ENCODE measurements around the gene SLC16A9.
A peak's percentile ranks its signal among the peaks of the same experiment; 100 is the strongest.

SLC16A9 gene

DNA sequence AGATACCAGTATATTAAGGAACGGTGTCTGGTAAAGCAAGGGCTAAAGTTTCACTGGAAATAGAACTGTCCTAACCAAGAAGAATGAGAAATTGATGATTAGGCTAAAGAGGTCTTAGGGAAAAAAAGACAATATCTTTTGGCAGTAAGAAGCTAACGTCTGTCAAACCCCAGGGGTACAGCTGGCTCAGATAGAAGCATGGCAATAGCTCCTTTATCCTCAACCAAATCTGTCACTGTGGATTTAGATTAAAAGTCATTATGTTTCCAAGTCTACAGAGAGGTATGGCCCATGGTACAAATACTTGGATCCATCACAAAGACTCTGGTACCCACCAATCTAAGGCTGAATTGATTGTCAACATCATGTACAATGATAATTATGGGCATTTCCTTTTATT lies 8.6 kb upstream of the SLC16A9 start:
- no peak for DNase-seq

DNA sequence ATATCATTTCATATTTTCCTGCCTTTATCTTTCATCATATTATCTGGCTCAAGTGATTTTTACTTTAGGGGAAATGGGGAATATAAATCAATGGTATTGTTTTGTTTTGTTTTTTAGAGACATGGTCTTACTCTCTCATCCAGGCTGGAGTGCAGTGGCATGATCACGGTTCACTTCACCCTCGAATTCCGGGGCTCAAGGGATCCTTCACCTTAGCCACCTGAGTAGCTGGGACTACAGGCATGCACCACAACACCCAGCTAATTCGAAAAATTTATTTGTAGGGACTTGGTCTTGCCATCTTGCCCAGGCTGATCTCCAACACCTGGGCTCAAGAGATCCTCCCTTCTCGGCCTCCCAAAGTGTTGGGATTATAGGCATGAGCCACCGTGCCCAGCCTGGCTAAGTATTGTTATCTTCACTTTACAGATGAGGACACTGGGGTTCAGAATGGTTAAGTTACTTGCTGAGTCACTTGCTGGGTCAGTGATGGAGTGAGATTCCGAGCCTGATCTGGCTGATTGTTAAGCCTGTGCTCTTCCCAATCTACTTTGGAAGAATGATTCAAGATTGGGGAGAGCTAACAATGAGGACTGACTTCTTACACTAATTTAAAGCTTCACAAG lies 3.7 kb upstream of the SLC16A9 start:
- no peak for DNase-seq

DNA sequence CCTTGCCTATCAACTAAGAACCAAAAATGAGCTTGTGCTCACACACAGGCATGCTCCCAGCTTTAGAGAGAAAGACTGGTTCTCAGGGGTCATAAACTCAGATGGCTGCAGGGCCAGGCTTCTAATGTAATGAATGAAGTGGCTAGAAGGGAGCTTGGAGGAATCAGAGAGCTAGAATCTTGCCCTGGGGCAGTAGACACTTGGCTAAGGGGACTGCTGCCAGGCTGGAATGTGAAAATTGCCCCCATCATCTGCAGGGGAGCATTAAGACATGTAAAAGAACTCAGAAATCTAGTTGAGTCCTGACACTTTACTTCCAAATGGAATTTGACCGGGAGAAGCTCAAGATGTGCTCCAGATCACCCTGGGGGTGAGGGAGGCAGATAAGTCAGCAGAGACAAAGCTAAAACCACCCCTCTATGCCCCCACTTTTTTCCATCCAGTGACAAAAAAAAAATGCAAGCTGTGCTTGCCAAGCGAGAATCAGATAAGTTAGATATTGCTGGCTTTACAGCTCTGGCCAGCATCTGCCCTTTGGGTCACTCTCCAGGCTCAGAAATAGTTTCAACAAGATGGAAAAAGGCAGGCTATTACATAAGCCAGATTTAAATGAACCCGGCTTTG lies 2.3 kb upstream of the SLC16A9 start:
- no peak for DNase-seq

DNA sequence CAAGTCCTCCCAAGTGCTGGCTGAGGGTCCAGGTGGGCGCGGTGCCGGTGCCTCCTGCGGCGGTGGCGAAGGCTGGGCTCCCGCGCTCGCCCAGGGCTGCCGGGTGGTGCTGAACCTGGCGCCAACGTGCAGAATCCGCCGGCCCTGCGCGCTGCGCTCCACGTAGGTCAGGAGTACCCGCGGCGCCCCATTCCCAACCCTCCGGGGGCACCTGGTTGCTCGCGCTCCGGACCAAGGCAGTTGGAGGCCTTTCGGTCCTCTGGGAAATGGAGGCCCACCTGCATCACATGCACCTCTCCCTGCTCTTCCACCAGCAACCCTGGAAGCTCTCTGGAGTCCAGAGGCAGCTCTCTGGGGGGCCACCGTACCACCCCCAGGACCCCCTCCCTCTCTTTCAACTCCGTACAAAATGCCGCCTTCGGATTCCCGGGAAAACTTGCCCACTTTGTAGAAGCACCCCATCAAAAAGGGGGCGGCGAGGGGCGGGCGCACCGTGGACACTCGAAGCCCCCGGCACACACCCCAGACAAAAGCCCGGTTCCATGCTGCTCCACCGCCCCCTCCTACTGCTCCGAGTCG lies 745 bp downstream of the SLC16A9 start:
- DNase-seq = peak; percentile 10

DNA sequence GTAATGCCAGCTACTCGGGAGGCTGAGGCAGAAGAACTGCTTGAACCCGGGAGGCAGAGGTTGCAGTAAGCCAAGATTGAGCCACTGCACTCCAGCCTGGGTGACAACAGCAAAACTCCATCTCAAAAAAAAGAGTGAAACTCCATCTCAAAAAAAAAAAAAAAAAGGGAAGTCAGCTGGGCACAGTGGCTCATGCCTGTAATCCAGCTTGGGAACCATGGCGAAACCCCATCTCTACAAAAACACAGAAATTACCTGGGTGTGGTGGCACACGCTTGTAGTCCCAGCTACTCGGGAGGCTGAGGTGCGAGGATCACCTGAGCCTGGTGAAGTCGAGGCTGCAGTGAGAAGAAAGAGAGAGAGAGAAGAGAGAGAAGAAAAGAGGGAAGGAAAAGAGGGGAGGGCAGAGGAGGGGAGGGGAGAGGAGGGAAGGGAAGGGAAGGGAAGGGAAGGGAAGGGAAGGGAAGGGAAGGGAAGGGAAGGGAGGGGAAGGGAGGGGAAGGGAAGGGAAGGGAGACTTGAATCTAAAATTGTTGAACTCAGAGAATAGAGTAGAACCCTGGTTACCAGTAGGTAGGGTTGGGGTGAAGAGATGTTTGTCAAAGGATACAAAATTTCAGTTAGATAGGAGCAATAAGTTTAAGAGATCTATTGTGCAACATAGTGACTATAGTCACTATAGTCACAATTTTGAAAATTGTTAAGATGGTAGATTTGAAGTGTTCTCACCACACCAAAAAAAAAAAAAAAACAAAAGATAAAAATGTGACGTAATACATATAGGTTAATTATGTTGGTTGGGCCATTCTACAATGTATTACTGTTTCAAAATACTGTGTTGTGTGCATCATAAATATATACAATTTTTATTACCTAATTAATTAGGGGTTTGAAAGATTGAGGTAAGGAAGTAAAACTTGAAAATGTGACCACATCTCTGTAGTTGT lies 2.5 kb downstream of the SLC16A9 start:
- DNase-seq = no peak

DNA sequence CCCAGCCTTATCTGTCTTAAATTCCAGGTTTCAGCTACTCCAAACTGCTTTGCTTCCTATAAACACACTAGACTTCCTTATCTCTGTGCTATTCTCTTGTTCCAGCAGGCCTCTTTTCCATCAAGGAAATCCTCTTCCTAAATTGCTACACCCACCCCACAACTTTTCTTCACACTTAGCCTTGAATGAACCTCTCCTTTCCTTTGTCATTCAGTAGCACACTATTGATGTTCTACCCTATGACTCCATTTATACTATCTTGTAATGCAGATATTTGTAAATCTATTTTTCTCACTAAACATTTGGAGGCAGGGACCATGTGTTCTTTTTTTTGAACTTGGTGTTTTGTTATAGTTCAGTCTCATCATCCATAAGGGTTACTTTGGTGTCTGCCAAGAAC lies 3.7 kb downstream of the SLC16A9 start:
- DNase-seq = no peak

DNA sequence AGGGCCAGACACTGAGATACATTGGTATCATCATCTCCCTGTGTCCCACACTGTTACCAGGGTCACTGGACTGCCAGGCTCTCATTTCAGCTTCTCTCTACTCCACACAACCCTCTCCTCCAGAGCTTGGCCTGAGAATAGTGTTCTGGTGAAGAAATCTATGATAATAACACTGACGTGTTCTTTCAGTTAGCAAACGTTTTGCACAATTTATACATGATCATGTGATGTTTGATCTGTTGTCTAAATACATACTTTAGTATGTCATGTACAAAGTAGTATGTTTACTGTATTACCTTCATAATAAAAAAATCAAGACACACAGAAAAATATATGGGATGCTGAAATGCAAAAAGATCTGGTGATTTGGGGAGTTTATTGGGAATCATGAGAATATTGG lies 5.0 kb downstream of the SLC16A9 start:
- DNase-seq = no peak

DNA sequence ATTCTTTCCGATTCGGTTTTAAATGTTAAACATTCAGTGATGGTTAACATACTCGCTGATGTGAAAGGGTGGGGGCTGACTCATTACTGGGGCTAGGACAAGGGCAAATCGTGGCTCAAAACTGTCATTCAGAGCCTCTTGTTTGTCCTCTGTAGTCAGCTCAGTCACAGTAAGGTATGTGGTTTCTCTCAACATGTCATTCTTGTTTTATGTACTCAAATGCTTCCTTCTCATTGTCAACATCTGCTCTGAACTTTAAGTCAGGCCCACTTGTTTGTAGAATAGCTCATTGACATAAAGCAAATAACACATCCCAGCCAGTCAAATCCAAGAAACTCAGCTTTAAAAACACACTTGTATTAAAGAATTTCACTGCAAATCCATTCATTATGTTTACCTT lies 7.3 kb downstream of the SLC16A9 start:
- DNase-seq = peak; percentile 8

DNA sequence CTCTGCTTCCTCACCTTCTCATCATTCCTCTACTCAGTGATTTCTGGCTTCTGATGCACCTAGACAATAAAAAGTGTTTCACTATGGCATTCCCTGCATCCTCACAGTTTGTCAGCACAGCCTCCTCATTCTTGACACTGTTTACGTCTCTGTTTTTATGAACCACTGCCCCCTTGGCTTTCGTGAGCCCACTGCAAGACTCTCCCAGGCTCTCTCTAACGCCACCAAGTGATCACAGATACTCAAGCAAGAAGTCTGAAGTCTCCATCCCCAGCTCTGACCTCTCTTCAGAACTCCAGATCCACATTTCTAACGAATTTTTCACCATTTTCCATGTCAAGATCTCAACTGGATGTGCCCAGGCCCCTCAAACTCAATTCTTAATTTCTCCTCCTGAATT lies 8.9 kb downstream of the SLC16A9 start:
- no peak for DNase-seq

DNA sequence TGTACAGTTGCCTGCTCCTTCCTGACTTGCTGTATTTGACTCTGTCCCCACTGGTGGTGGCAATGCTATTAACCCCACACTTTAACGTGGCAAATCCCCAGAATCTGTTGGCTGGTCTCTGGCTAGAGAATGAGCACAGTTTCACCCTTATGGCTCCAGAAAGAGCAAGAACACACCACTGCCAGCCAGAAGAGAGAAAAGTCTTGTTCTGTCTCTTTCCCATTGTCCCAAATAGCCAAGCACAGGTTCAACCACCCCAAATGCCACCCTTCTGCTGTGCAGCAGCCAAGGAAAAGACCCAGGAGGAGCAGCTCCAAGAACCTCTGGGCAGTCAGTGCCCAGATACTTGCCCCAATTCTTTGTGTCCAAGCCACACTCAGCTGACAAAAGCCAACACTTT lies 11.3 kb downstream of the SLC16A9 start:
- DNase-seq = no peak

DNA sequence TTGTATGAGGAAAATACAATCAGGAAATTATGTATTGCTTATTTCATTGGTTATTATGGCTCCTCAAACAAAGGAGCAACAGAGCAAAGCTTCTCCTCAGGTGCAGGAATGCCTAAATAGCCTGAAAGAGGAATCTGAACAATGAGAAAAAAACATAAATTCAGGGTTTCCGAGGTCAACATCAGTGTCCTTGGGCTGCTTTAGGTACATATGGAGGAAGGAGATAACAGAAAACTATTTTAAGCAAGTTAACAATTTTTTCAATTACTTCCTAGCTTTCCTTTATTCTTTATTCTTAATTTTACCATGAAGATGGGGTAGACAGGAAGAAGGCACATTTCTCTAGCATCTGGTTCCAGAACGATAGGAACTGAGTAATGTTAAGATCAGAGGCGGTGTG lies 14.0 kb downstream of the SLC16A9 start:
- DNase-seq = no peak

DNA sequence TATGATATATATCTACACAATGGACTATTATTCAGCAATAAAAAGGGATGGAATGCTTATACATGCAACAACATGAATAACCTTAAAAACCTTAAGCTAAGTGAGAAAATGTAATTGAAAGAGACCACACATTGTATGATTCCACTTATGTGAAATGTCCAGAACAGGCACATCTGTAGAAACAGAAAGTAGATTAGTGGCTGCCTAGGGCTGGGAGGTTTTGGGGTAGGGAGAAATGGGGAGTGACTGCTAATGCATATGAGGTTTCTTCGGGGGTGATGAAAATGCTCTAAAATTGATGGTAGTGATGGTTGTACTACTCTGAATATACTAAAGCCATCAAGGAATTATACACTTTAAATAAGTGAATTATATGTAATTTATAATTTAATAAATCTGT lies 14.7 kb downstream of the SLC16A9 start:
- DNase-seq = no peak

DNA sequence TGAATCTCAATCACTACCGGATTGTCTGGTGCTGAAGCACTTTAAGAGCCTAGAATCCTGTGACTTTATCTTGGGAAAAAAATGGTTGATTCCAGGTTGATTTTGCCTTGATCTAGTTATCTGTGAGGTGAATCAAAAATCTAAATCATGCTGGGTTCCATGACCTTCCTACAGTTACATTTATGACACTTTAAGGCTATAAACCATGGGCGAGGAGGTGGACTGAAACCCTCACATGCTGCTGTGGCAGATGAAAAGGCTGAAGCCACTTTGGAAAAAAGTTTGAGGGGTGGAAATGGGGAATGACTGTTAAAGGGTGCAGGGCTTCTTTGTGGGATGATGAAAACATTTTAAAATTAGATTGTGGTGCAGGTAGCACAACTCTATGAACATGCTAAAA lies 17.5 kb downstream of the SLC16A9 start:
- DNase-seq = no peak

DNA sequence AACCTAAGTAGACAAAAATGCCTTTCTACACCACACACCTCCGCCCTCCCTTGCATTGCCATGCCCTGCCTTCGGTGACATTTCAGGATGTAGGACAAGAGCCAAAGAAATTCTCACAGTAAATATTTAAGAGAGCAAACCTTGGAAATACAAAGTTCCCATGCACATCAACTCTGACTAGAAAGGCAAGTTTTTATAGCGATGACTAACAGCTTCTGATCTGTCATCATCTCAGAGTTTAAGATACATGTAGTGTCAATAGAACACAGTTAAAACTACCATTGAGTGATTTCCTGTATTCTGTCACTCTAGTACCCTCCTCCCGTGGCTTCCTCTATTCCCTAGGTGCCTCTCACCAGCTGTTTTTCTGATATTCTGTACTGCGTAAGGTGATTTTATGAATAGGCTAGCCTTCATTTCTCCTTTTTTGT lies 20.7 kb downstream of the SLC16A9 start:
- no peak for DNase-seq

DNA sequence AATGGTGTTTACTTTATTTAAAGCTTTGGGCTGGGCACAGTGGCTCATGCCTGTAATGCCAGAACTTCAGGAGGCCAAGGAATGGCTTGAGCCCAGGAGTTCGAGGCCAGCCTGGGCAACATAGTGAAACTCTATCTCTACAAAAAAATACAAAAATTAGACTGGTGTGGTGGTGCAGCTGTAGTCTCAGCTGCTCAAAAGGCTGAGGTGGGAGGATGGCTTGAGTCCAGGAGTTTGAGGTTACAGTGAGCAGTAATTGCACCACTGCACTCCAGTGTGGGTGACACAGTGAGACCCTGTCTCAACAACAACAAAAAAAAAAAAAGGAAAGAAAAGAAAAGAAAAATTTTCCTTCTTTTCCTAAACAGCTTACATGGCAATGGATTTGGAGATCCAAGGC lies 22.0 kb downstream of the SLC16A9 start:
- no peak for DNase-seq

DNA sequence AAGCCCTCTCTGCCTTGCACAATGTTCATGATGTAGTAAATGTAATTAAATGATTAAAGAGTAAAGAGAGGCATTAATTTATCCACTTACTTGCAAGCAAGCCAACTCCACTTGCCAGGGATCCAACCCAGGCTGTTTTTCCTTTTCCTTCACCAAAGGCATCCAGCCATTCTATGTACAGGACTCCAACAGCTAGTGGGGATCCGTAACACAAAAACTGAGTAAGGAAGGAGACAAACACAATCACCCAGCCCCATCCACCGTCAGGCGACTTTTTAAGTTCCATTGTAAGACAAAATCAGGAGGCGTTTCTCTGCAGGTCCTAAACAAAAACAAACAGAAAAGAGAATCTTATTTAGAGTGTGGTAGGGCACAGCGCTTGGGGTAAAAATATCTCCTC lies 25.6 kb downstream of the SLC16A9 start:
- DNase-seq = no peak

DNA sequence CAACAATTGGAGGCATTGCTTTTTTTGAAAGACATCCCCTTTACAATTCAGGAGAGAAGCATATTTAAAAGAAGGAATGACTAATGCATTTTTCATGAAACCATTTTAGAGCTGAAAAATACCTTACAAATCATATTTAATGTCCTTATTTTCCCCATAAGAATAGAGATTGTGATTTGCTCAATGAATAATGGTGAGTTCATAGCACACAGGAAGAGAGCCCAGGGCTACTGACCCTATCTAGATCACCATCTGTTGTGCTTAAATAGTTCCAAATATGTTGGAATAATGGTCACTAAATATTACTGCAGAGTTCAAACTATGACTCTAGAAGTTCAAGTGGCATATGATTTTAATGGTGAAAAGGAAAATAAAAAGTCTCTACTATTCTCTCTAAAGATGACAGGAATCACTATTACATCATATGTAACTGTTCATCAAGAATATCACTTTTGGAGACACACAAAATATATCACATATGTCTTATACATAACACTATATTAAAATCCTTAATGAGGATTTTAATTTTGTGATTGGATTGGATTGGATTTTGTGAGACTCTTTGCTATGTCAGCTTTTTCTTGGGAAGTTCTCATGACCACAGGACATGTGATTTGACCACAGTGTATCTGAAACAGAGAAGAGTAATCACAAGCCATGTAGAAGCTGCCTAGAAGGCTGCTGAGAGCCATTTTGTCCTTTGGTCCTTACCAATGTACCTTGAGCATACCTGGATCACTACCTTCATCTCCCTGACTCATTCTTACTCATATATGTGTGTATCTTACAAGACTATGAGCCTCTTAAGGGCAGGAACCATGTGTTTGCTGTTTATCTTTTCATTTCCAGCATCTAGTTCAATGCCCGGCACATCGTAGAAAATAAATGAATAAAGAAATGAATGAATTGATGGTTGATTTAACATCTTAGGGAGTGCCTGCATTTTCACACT lies 26.4 kb downstream of the SLC16A9 start:
- DNase-seq = no peak

DNA sequence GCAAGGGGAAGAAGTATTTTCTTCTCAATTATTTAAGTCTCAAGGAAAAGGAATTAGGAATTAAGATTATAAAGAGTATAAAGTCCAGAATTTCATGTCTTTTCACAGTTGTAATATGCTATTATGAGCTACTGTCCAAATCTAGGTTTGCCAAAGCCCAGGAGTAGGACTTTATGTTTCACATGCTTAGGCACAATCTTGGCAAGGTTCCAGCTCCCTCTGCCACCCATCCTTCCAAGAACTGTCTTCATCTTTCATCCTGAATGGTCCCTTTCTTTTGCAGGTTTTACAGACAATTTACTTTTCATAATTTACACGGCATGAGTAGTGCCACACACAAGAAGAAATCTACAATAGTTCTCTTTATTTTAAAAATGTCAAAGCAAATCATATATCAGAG lies 29.5 kb downstream of the SLC16A9 start:
- DNase-seq = no peak

DNA sequence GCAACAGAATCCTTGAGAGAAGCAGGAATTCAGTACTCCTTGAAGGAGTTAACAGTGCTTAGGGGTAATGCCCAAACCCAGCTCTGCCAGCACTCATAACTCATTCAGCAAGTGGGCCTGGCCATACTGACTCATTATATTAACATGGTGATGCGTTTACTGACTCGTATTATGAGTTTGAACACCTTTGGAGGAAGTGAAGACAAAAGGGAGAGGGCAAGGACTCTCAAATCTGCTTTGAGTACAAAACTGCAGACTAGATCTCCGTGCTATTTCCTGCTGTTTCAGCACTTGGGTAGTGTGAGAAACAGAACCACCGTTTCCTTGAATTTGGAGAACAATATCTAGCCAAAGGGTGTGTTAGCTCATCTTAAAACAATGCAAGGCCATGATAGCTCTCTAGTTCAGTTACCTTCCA lies 30.8 kb downstream of the SLC16A9 start:
- no peak for DNase-seq

DNA sequence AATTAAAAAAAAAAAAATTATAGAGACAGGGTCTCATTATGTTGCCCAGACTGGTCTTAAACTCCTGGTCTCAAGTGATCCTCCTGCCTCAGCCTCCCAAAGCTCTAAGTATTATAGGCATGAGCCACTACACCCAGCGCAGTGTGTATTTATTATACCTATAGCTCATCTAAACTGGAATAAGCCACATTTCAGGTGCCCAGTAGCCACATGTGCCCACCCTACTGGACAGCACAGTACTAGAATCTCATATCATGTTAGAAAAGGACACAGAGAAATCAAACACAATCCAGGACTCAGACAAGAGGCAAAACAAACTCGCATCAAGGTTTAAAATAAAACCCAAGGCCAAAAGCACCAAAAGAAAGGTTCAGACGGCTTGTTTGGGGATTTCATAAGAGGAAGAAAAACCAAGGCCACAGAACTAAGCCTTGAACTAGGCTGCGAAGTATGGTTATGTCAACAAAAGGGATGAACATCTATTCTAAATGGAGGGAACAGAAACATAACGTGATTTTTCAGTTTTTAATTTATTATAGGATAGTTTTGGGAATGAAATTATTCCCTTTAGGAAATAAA lies 32.3 kb downstream of the SLC16A9 start:
- no peak for DNase-seq

DNA sequence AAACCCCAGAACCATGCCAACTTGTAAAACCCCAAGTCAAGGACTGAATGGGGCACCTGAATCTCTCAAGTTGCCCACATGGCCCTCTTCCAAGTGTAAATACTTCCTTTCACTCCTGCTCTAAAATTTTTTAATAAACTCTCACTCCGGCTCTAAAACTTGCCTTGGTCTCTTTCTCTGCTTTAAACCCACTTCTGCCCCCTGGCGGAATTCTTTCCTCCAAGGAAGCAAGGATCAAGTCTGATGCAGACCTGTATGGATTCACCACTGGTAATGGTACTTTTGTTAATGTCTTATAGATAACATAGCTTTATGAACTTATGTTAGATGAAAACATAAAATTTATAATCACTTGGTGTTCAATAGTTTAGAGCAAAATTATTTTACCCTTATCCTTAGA lies 33.8 kb downstream of the SLC16A9 start:
- DNase-seq = no peak

DNA sequence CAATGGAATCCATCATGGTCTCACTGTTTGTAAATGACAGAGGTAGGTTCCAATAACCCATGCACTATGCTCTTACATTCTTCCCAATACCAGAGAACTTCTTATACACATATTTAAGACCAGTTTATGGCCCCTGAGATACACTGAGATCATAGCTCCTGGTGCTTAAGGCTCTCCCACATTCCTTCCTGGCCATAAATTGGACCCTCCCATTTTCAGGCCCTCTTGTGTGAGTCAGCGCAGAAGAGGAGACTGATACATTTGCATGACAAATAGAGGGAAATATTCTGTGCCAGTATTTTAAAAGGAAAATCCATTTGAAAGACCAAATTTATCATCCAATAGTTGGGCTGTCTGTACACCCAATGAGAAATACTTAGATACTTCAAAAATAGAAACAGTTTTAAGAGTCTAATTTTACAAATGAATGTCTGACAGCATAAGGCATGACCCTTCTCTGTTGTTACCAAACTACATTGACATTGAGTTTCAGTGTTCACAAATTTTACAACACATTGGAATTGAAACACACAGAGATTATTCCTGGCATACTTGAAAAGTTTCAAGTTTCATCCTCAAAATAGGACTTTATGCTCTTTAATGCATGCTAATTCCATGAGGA lies 35.3 kb downstream of the SLC16A9 start:
- no peak for DNase-seq

Measured in NCI-H345 (cell line).